Activated gamma-delta T cell treated with Interleukin-2 at 50 U/mL for 16 hours (primary cell): Measurements from ENCODE around the gene ACAD11.
"Not testable (repeated sequence)": the region's sequence is repeated elsewhere in the genome, so short reads cannot be mapped to it uniquely, and the experiment has no call there.

Experiments
- DNase-seq: peaks from one replicate; pipeline ENCODE4 v3.0.0-alpha.2; 2020

Gene ACAD11

DNA sequence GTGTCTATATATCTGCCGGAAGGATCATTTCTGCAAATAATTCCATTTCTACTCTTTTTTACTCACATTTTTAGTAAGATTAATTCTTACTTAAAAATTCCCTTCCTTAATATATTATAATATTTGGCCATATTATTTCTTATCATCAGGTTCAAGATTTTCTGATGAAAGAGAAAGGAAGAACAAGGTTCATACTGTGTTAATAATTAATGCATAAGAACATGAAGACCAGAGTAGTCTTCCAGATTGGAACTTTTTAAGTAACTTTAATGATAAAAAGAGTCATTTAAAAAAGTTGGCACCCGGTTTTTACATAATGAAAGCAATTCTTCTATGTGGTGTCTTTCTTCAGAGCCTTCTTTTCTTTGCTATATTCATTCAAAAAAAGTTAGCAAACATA lies 61.9 kb downstream of the ACAD11 start:
- DNase-seq = no peak

DNA sequence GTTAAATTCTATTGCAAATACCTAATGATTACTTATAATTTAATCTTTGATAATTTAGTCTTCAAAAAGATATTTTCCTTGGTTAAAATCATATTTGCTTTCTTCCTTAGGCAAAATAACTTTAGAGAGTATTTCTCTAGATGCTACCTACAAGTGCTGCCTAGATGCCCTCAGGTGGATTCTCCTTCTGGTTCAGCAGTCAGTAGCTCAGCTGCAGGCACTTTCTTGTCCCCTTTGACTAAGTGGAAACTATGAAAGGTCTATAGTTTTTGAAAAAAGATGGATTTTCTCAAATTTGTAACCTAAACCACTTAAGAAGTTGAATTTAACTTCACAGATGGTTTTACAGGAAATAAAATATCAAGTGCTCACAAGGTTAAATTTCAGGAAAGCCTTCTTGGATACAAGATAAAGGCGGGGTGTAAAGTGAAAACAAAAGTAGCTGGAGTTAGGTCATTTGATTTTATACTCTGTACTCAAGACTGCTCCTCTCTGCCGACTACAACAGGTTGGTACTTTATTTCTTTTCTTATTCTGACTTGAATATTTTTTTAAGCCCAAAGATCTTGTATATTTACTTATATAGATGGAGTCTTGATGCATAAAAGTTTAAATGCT lies 62.7 kb downstream of the ACAD11 start, which contains the start of gene ACKR4:
ACKR4 (plus strand) TSS at position 455 of the 618 bp plus-strand sequence. CDS start 3,128 bp downstream, outside the sequence.
- no peak for DNase-seq

DNA sequence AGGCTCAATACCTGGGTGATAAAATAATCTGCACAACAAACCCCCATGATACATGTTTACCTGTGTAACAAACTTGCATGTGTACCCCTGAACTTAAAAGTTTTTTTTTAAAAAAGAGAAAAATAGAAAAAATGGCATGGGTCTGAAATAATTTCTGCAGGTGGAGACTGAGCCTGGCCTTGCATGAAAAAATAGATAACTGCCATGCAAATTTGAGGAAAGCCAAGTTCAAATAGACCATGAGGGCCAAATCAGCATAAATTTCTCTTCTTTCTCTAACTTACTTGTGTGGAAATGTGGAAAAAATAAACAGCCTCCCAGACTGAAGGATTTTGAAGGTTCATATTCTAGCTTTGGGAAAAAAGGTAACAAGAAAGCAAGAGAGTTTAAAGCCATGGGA lies 63.3 kb downstream of the ACAD11 start:
- DNase-seq = no peak

DNA sequence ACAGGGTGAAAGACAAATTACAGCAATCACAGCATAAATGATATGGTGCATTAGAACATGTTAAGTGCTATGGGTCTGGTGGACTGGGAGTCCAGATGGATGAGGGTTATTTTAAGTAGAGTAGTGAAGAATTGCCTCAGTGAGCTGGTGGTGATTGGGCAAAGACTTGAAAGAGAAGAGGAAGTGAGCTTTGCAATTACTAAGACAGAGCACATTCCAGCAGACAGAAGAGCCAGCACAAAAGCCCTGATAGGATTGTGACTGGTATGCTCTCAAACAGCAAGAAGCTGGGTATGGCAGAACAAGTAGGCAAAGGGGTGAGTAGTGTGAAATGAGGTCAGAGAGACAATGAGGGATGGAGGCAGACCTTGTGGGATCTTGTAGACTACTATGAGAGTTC lies 64.6 kb downstream of the ACAD11 start:
- no peak for DNase-seq

DNA sequence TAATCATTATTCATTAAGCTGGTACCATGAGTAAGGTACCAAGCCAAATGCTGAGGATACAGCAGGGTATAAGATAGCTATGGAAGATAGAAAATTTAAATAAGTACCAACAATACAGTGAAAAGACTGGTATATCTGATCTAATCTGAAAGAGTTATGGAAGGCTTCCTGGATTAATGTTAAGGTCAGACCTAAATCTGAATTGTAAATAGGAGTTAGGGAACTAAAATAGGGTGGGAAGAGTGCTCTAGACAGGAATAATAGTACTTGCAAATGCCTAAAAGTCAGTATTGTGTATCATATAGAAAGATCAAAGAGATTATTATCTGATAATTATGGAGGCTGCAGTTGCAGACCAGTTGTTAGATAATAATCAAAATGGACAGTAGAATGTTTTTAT lies 65.1 kb downstream of the ACAD11 start:
- DNase-seq = no peak

DNA sequence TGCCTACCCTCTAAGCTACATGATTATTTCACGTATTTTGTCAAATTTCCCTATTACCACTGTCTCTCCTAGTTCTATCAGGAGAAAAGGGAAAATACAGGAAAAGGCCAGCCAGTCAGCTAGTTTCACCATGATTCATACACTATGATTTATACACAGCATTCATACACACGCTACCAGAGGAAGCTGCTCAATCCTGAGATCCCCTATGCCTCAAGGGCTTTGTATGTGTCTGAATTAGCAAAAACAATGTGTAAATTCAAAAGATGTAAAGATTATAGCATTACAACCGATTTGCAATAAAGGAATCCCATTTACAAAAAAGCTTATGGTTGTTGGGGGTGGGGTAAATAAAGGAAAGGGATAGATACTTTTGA lies 65.7 kb downstream of the ACAD11 start:
- no peak for DNase-seq

DNA sequence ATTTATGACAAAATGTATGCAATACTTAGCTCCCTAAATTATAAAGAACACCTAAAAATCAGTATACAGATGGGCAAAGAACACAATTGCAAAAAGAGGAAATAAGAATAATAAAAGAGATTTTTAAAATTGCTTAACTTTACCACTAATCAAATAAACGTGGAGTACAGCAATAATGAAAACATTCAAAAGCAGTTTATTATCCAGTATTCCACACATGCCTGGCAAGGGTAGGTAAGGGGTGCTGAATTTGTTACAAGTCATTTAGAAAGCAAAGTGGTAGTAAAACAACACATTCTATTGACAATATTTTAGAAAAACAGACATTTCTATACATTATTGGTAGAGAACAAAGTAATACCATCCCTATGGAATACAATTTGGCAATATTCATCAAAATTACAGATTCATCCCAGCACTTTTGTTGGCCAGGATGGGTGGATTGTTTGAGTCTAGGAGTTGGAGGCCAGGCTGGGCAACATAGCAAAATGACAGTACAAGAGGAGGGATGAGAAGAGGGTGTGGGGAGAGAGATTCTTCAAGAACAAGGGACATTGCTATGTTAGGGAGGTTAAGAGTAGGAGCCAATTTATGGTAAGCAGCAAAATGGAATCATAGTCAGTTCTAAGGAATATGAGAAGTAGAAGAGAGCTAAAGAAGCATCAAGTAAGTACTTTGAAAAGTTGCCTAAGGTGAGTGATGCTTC lies 66.2 kb downstream of the ACAD11 start:
- DNase-seq = no peak

DNA sequence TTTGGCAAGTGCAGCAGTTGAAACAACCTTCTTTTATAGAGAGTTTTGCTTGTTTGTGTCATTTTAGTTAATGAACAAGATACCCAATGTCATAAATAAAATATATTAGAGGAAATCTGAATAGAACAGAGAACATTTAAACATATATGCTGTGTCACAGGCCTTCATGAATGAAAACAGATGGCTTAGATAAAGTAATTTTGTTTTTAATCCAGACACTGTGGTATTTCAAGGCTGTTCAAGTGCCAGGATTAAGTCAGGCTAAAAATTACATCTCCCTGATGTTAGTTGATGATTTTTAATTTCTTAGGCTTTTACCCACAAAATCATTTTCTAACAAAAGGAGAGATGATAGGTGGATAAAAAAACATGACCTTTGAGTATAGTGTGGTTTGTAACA lies 67.4 kb downstream of the ACAD11 start:
- DNase-seq = no peak

DNA sequence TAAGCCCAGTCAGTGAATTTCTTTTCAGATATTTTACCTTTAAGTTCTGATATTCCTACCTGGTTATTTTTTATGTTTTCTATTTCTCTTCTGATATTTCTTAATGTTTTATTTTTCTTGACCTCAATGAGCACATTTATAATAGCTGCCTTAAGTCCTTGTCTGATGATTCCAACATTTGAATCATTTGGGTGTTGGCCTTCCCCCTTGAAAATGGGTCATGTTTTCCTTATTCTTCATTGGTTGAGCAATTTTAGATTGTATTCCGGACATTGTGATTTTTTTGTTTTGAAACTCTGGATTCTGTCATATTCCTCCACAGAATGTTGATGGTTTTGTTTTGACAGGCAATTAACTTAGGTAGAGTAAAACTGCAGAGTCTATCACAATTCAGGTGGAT lies 72.2 kb downstream of the ACAD11 start:
- no peak for DNase-seq

DNA sequence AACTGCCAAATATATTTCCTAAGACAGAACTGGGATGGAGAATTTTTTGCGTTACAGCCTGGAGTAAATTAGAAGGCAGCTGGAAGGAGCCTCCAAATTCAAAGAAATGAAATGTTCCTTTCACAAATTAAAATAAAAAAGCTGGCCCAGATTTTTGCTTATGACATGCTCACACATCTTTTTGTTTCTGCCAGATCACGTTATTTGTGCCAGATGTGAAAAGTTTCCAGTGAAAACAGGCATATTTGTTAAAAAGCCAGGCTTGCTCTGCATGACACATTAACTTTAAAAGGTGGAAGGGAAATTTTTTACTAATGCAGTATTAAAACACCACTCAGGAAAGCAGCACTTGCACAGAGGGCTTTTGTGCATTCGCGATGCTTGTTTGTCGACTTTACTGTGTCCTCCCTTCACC lies 85.8 kb downstream of the ACAD11 start:
- no peak for DNase-seq

DNA sequence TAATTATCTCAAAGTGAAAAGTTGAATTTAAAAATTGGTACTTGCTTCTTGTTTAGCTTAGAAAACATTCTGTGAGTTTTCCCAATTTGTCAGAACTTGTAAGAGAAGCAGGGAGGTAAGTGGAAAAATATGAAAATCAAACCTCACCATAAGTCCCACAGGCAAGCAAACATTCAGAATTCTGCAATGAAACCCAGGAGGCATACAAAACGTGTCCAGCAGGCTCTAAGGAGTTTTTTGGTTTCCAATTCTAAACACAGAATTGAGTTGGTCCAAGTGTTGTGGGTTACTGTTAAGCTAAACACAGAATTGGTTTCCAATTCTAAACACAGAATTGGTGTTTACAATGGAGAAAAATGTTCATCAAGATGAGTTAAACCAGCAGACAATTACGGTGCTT lies 89.6 kb downstream of the ACAD11 start:
- DNase-seq = no peak

DNA sequence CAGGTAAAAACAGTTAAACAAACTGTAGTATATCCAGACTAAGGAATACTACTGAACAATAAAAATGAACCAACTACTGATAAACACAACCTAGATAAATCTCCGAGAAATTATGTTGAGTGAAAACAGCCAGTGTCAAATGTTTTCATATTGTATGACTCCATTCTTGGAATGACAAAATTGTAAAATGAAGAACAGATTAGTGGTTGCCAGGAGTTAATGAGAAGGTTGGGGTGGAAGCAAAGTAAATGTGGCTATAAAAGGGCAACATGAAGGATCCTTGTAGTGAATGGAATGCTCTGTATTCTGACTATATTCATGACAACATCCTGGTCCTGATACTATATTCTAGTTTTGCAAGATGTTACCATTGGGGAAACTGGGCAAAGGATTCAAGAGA lies 90.0 kb downstream of the ACAD11 start:
- no peak for DNase-seq

DNA sequence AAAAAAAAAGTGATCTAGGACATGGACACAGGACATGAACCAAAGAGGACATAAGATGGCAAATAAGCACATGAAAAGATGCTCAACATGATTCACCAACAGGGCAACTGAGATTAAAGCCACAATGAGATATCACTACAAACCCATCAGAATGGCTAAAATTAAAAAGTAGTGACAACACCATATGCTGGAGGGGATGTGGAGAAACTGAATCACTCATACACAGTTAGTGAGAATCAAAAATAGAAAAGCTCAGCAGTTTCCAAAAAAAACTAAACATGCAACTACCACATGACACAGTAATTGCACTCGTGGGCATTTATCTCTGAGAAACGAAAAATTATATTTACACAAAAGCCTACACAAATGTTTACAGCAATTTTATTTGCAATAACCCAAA lies 90.5 kb downstream of the ACAD11 start:
- no peak for DNase-seq

DNA sequence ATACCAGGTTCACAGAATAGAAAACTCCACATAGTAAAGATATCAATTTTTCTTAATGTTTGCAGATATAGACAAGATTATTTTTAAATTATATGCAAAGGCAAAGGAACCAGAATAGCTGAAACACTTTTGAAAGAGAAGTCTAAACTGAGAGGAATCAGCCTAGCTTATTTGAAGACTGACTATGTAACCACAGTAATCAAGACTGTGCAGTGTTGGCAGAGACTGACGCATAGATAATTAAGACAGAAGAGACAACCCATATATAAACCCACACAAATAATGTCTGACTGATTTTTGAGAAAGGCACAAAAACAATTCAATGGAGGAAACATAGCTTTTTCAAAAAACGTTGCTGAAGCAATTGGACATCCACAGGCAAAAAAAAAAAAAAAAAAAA lies 91.2 kb downstream of the ACAD11 start:
- DNase-seq = no peak

DNA sequence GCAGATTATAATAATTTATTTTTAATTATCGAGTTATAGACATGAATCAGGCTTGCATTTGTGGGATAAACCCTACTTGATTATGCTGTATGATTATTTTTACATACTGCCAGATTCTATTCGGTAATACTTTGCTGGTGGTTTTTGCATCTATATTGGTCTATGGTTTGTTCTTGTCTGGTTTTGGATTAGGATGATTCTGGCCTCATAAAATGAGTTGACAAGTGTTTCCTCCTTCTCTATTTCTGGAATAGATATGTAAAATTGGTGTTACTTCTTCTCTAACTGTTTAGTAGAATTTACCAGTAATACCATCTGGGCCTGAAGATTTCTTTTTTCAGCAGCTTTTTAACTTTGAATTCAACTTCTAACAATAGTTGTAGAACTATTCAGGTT lies 95.5 kb downstream of the ACAD11 start:
- no peak for DNase-seq

DNA sequence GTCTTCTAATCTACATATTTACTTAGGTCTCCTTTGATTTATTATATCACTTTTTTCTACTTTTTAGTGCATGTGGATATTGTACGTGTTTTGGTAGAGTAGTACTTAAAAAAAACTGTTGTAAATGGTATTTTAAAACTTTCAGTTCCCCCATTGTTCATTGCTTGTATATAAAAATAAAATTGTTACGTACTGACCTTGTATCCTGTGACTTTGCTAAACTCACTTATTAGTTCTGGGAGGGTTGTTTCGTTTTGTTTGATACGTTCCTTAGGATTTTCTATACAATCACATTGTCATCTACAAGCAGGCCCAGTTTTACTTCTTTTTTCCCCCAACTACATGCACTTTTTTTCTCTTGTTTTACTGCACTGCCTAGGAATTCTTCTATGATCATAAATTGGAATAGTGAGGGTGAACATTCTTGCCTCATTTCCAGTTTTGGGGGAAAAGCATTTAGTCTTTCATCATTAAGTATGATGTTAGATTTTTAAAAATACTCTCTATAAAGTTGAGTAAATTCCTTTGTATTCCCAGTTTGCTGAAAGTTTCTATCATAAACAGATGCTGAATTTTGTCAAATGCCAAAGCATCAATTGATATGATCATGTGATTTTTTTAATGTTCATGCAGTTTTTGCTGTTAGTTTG lies 96.1 kb downstream of the ACAD11 start:
- DNase-seq = no peak

DNA sequence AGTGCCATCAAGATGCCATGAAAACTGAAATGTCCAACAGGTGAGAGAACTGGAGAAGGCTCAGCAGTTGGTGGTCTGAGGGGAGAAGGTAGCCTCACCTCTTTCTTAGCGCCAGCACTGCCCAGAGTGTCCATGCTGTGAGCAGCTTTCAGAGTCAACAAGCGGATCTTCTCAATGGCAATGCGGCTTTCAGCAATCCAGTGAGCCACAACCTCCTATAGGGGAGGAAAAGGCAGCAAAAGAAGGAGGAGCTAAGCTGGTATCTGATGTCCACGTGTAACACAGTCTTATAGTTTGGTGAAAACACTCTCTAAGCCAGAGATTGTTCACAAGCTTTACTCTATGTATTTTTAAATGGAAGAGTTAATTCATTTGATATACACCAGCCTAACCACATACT lies 98.6 kb downstream of the ACAD11 start:
- DNase-seq = no peak

DNA sequence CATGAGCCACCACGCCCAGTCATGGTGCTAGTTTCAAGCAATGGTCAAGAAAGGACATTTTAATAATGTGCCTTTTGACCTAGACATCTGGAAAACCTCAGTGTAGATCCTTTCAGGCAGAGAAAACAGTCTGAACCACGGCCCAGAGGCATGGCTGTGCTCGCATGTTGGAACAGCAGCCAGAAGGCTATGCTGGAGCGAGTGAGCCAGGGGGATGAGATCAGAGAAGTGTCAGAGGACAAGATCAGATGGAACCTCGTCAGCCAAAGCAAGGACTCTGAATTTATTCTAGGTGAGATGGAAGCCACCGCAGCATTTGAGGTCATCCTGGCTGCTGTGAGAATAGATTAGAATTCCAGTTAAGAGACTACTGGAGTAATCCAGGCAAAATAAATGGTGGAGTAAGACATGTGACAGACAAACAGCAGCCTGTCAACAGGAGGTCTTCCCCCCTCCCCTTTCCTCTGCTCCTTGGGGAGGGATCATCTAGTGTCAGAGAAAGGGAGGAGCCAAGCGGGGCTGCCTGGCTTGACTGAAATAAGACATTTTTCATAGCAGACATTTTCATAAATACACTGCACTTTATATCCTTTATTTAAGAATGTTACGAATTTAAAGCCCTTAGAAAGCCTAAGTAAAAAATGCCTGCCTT lies 103.0 kb downstream of the ACAD11 start:
- no peak for DNase-seq

DNA sequence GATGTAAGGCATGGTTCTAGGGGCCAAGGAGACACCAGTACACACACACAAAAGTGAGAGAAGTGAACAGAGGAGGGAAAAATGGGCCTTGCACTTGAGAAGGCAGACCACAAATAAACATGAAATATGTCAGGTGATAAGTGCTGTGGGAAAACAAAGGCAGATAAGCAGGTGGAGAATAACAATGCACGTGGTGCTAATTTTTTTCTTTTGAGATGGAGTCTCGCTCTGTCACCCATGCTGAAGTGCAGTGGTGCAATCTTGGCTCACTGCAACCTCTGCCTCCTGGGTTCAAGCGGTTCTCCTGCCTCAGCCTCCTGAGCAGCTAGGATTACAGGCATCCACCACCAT lies 103.6 kb downstream of the ACAD11 start:
- DNase-seq = not testable (repeated sequence)

DNA sequence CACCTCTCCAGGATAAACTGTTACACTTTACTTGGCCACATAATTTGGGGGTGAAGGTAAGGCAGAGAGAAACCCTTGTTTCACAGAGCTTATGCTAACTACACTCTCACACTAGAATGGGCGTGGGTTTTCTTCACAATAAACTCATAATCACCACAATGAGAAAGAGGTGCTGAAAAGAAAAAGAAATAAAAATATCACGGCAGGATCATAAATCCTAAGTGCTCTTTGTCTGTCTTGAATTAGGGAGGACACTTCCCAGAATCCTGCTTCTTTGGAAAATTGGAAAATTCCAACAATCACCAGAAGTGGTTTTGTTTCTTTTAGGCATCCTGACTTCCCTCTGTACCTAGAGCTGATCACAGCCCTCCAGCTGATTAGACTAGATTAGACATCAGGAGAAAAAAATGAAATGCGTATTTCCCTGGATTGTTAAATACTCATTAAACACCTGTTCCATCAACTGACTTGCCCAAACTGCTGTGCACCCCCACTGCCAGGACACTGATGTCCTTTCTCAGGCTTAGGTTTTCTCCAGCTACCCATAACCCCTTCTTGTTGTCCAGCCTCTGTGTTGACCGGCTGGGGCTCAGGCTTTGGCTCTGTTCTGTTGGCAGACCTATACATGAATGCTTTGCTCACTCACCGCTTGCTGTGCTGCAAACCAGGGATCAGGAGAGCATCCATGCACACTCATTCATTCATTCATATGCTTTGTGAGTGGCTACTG lies 104.1 kb downstream of the ACAD11 start:
- DNase-seq = no peak

DNA sequence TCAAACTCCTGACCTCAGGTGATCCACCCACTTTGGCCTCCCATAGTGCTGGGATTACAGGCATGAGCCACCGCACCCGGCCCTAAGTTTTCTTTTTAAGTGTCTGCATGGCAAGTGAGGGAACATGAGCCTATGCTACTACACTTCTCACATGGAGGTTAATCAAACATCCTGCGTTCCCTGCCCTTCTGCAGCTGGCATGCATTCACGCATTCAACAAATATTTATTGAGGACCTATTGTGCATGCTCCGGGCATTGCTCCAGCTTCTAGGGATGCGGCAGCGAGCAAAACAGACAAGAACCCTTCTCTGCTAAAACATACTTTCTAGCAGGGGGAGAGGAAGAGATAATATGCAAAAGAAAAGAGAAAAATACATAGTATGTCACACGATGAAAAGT lies 105.2 kb downstream of the ACAD11 start:
- no peak for DNase-seq

DNA sequence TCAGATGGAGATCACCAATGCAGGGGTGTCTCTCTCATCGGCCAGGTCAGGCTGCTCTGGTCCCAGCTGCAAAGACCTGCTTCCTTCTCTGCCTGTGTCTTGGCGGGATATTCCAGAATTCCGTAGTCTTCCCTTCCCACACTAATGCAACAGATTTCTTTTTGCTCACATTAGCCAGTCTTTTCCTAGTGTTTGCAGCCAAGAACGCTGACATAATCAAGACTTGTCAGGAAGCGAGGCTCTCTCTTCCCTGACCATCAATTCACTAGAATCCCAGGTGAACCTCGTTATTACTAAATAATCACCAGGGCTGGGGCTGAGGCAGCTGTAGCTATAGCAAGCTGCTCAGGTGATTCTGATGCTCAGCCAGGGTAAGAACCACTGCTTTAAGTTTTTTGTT lies 105.8 kb downstream of the ACAD11 start:
- no peak for DNase-seq

DNA sequence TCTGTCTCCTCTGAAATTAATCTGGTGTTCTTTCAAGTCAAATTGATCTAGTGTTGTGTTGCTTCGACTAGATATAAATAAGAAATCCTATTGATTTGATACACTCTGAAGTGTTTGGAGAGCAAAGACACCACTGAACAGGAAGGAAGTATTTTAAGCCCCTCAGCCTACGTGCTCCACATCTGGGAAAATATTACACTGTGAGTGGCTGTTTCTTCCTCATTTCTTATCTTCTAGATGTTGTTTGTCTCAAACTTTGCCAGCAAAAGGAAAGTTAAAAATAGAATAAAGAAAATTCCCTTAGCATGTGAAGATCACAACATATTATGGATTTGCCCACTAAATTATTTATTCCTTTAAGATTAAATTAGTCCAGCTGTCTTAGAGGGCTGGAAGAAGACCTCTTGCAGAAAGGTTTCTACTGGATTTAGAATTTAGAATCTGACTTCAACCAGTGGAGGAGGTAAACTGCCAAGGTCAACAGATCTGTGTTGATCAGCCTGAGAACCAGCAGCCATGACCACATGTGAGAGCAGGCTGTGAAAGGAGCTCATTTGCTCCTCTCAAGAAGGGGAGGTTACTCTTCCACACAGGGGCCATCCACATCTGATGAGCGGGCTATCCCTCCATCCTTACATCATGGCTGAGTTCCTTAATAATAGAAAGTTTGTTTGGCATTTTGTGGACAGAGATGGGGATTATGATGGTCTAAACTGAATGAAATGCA lies 108.9 kb downstream of the ACAD11 start:
- no peak for DNase-seq
